ENCODE data around the gene MAP1B.

MAP1B gene

GRCh38 chr5:72194846-72195245, 87.6 kb downstream of the MAP1B start:
- DNase-seq (ENCODE audit: low spot score): no peak

GRCh38 chr5:72195581-72195980, 88.3 kb downstream of the MAP1B start:
- DNase-seq (ENCODE audit: low spot score): no peak

GRCh38 chr5:72197393-72197792, 90.1 kb downstream of the MAP1B start:
- DNase-seq (ENCODE audit: low spot score): no peak

GRCh38 chr5:72199681-72200080, 92.4 kb downstream of the MAP1B start:
- DNase-seq (ENCODE audit: low spot score): no peak

- DNase-seq (ENCODE audit: low spot score): no peak
Observed at GRCh38 chr5:72202331-72202825, 95.1 kb downstream of the MAP1B start.

- DNase-seq (ENCODE audit: low spot score): no peak
Observed at GRCh38 chr5:72203251-72203845, 96.1 kb downstream of the MAP1B start.

- DNase-seq (ENCODE audit: low spot score): no peak
Observed at GRCh38 chr5:72204946-72205345, 97.7 kb downstream of the MAP1B start.

- peak; percentile 25 for DNase-seq (ENCODE audit: low spot score)
Observed at GRCh38 chr5:72205431-72206009, 98.2 kb downstream of the MAP1B start.

- no peak for DNase-seq (ENCODE audit: low spot score)
Observed at GRCh38 chr5:72206160-72206559, 98.9 kb downstream of the MAP1B start.

- DNase-seq (ENCODE audit: low spot score): no peak
Observed at GRCh38 chr5:72206994-72207393, 99.7 kb downstream of the MAP1B start.

- DNase-seq (ENCODE audit: low spot score): no peak
Observed at GRCh38 chr5:72208324-72208926, 101.2 kb downstream of the MAP1B start.

GRCh38 chr5:72209147-72210115, 102.2 kb downstream of the MAP1B start:
- DNase-seq (ENCODE audit: low spot score): no peak

GRCh38 chr5:72210888-72211678, 103.8 kb downstream of the MAP1B start:
- DNase-seq (ENCODE audit: low spot score): peak; percentile 64

- DNase-seq (ENCODE audit: low spot score): no peak
Observed at GRCh38 chr5:72212171-72212570, 104.9 kb downstream of the MAP1B start.

- no peak for DNase-seq (ENCODE audit: low spot score)
Observed at GRCh38 chr5:72213482-72213881, 106.2 kb downstream of the MAP1B start.

- no peak for DNase-seq (ENCODE audit: low spot score)
Observed at GRCh38 chr5:72214168-72214567, 106.9 kb downstream of the MAP1B start.

- no peak for DNase-seq (ENCODE audit: low spot score)
Observed at GRCh38 chr5:72216756-72217155, 109.5 kb downstream of the MAP1B start.

- no peak for DNase-seq (ENCODE audit: low spot score)
Observed at GRCh38 chr5:72221099-72221498, 113.8 kb downstream of the MAP1B start.

- DNase-seq (ENCODE audit: low spot score): no peak
Observed at GRCh38 chr5:72221541-72221940, 114.3 kb downstream of the MAP1B start.

GRCh38 chr5:72222521-72222920, 115.2 kb downstream of the MAP1B start:
- DNase-seq (ENCODE audit: low spot score): no peak

GRCh38 chr5:72223371-72223770, 116.1 kb downstream of the MAP1B start:
- DNase-seq (ENCODE audit: low spot score): no peak

Measured in GM03348 (cell line).